Measurements from ENCODE around the gene FRMD4A. TPM values are rescaled to one million over a fixed set of nuclear protein-coding genes. Genes with fewer than 3 reads are reported as not detected.

FRMD4A gene
- total RNA-seq, 1 experiment from 2014 or later, result 18.3 TPM

DNA sequence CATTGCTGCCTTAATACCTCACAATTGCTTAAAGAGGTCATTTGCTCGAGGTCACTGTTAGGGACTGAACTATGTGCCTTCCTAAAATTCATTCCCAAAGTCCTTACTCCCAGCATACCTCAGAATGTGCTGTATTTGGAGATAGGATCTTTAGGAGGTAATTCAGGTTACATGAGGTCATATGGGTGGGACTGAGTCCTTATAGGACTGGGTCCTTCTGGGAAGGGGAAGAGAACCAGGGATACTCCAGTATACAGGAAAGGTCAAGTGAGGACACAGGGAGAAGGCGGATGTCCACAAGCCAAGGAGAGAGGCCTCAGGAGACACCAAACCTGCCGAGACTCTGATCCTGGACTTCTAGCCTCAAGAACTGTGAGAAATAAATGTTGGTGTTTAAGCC lies 490.7 kb downstream of the FRMD4A start:
- peaks cover 11% of the 10 kb centered on the region for H3K4me1 ChIP-seq (replicated peaks; ENCODE audit: insufficient read depth)
- DNase-seq, result peak in 1 of 2 experiments; percentile 35
- H3F3A ChIP-seq (ENCODE audit: insufficient read depth, low read depth), result no peaks in the 10 kb centered on the region
- peak overlapping the region; percentile 38 for H3K4me2 ChIP-seq
- intact Hi-C loops (cut with micrococcal nuclease; ENCODE audit: unreplicated experiment), result no loop called here
- BruUV-seq (replicated peaks), result no TSS peak
- no peaks in the 10 kb centered on the region for H3K9me2 ChIP-seq (ENCODE audit: insufficient read depth)
- H3K27me3 ChIP-seq (ENCODE audit: insufficient read depth, low read depth), result no peaks in the 10 kb centered on the region
- ChIA-PET CTCF (no interaction called here), POLR2A (ENCODE audit: unreplicated experiment) (no interaction called here)
- TF ChIP-seq, protein P1, sequence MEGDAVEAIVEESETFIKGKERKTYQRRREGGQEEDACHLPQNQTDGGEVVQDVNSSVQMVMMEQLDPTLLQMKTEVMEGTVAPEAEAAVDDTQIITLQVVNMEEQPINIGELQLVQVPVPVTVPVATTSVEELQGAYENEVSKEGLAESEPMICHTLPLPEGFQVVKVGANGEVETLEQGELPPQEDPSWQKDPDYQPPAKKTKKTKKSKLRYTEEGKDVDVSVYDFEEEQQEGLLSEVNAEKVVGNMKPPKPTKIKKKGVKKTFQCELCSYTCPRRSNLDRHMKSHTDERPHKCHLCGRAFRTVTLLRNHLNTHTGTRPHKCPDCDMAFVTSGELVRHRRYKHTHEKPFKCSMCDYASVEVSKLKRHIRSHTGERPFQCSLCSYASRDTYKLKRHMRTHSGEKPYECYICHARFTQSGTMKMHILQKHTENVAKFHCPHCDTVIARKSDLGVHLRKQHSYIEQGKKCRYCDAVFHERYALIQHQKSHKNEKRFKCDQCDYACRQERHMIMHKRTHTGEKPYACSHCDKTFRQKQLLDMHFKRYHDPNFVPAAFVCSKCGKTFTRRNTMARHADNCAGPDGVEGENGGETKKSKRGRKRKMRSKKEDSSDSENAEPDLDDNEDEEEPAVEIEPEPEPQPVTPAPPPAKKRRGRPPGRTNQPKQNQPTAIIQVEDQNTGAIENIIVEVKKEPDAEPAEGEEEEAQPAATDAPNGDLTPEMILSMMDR (conservative IDR thresholded peaks at IDR 0.05), result no peak
- no peak for TF ChIP-seq EZH2 (IDR thresholded peaks at IDR 0.05; ENCODE audit: low read depth)
- H2AFZ ChIP-seq, result no peak overlapping the region
- no peak overlapping the region for H3K27ac ChIP-seq
- 0 out of 2 replicates have a peak, but pooled peaks cover 5% of the 10 kb centered on the region for H3K9me3 ChIP-seq (ENCODE audit: insufficient read depth, low read depth)
- no peaks in the 10 kb centered on the region for H3K36me3 ChIP-seq (ENCODE audit: low read depth)
- no peak overlapping the region for H3K4me3 ChIP-seq
- no peaks in the 10 kb centered on the region for H4K20me1 ChIP-seq (ENCODE audit: insufficient read depth)
- no peaks in the 10 kb centered on the region for H3K79me2 ChIP-seq (ENCODE audit: low read depth)

DNA sequence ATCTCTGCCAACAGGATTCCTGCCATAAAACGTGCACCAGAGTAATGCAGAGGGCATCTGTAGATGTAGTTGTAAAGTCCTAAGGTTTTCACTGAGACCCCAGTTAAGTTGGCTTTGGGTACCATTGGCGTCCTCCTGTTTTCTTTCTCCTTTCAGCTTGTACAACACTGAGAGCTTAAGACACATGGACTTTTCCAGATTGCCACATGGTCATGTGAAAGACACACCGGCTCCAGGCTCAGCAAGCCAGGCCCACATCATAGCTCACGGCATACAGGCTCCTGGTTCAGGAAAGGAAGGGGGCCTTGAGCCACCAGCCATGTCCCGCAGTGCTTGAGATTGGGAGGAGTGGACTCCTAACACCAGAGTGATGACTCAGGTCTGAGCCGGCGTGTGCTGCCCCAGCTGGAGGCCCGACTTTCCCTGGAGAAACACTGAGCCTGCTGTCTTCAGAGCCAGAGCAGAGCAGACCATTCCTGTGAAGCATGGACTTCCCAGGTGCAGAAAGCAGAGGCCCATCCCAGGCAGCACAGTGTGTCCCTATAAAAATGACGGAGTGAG lies 491.2 kb downstream of the FRMD4A start:
- no peaks in the 10 kb centered on the region for H3K79me2 ChIP-seq (ENCODE audit: low read depth)
- intact Hi-C loops (cut with micrococcal nuclease; ENCODE audit: unreplicated experiment), result no loop called here
- H3K9me3 ChIP-seq (ENCODE audit: insufficient read depth, low read depth), result 0 out of 2 replicates have a peak, but pooled peaks cover 5% of the 10 kb centered on the region
- H4K20me1 ChIP-seq (ENCODE audit: insufficient read depth), result no peaks in the 10 kb centered on the region
- no peak overlapping the region for H2AFZ ChIP-seq
- CTCF ChIA-PET, result no interaction called here
- no peak overlapping the region for H3K4me3 ChIP-seq
- no peaks in the 10 kb centered on the region for H3K36me3 ChIP-seq (ENCODE audit: low read depth)
- H3K27ac ChIP-seq, result no peak overlapping the region
- TF ChIP-seq EZH2 (IDR thresholded peaks at IDR 0.05; ENCODE audit: low read depth), result no peak
- TF ChIP-seq, protein P1 (conservative IDR thresholded peaks at IDR 0.05), result no peak
- no peaks in the 10 kb centered on the region for H3K9me2 ChIP-seq (ENCODE audit: insufficient read depth)
- H3K4me1 ChIP-seq (replicated peaks; ENCODE audit: insufficient read depth), result peaks cover 11% of the 10 kb centered on the region
- H3K4me2 ChIP-seq, result peak overlapping the region; percentile 38
- H3K27me3 ChIP-seq (ENCODE audit: insufficient read depth, low read depth), result no peaks in the 10 kb centered on the region
- no peaks in the 10 kb centered on the region for H3F3A ChIP-seq (ENCODE audit: insufficient read depth, low read depth)
- POLR2A ChIA-PET (ENCODE audit: unreplicated experiment), result no interaction called here
- no TSS peak for BruUV-seq (replicated peaks)
- peak; percentile 31 to 43 for DNase-seq

DNA sequence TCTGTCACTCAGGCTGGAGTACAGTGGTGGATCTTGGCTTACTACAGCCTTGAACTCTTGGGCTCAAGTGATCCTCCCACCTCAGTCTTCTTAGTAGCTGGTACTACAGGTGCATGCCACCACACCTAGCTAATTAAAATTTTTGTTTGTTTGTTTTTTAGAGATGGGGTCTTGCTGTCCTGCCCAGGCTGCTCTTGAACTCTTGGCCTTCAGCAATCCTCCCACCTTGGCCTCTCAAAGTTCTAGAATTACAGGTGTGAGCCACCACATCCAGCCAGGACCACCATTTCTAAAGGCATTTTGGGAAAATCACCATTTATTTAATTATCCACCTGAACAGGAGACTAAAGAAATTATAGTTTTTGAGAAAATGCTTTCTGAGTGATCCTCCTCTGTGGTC lies 491.7 kb downstream of the FRMD4A start:
- Histone ChIP-seq H3K27me3 (ENCODE audit: insufficient read depth, low read depth) (no peaks in the 10 kb centered on the region), H3K9me3 (ENCODE audit: insufficient read depth, low read depth) (0 out of 2 replicates have a peak, but pooled peaks cover 5% of the 10 kb centered on the region), H2AFZ (no peak overlapping the region), H3K36me3 (ENCODE audit: low read depth) (no peaks in the 10 kb centered on the region), H3K4me3 (no peak overlapping the region), H3K27ac (no peak overlapping the region), H3K9me2 (ENCODE audit: insufficient read depth) (no peaks in the 10 kb centered on the region), H4K20me1 (ENCODE audit: insufficient read depth) (no peaks in the 10 kb centered on the region), H3K79me2 (ENCODE audit: low read depth) (no peaks in the 10 kb centered on the region), H3F3A (ENCODE audit: insufficient read depth, low read depth) (no peaks in the 10 kb centered on the region), H3K4me2 (no peak overlapping the region), H3K4me1 (replicated peaks; ENCODE audit: insufficient read depth) (peaks cover 11% of the 10 kb centered on the region)
- CTCF ChIA-PET, result no interaction called here
- DNase-seq, result no peak
- intact Hi-C loops (cut with micrococcal nuclease; ENCODE audit: unreplicated experiment), result no loop called here
- BruUV-seq (replicated peaks), result no TSS peak
- POLR2A ChIA-PET (ENCODE audit: unreplicated experiment), result no interaction called here
- TF ChIP-seq, protein P1 (conservative IDR thresholded peaks at IDR 0.05), result no peak
- TF ChIP-seq EZH2 (IDR thresholded peaks at IDR 0.05; ENCODE audit: low read depth), result no peak
